ENCODE results near the gene STAP2.
"Not testable (repeated sequence)": the region's sequence is repeated elsewhere in the genome, so short reads cannot be mapped to it uniquely, and the experiment has no call there.

STAP2 gene

GRCh38 chr19:4297901-4298809 lies 40.5 kb downstream of the STAP2 start:
- DNase-seq = no peak

- DNase-seq = peak; percentile 56
Measured at GRCh38 chr19:4295972-4296771, 42.5 kb downstream of the STAP2 start.

- DNase-seq = no peak
Measured at GRCh38 chr19:4294389-4294788, 44.2 kb downstream of the STAP2 start.

GRCh38 chr19:4292515-4292914 lies 46.1 kb downstream of the STAP2 start:
- DNase-seq = no peak

GRCh38 chr19:4291184-4291732 lies 47.4 kb downstream of the STAP2 start:
- DNase-seq = no peak

GRCh38 chr19:4288091-4288777 lies 50.4 kb downstream of the STAP2 start:
- DNase-seq = no peak

GRCh38 chr19:4286141-4286540 lies 52.5 kb downstream of the STAP2 start:
- not testable (repeated sequence) for DNase-seq

- DNase-seq = no peak
Measured at GRCh38 chr19:4284974-4285373, 53.7 kb downstream of the STAP2 start.

GRCh38 chr19:4284176-4284958 lies 54.3 kb downstream of the STAP2 start:
- DNase-seq = peak; percentile 59

GRCh38 chr19:4279530-4280422 lies 58.9 kb downstream of the STAP2 start:
- no peak for DNase-seq

- no peak for DNase-seq
Measured at GRCh38 chr19:4279267-4279529, 59.4 kb downstream of the STAP2 start.

- peak; percentile 61 for DNase-seq
Measured at GRCh38 chr19:4278419-4279266, 60.0 kb downstream of the STAP2 start, which contains the start of gene SHD. SHD (plus strand) TSS chr19:4279266; CDS start chr19:4280064, 798 bp downstream.

GRCh38 chr19:4278010-4278409 lies 60.6 kb downstream of the STAP2 start:
- no peak for DNase-seq

- DNase-seq = no peak
Measured at GRCh38 chr19:4277191-4277696, 61.4 kb downstream of the STAP2 start.

GRCh38 chr19:4274321-4274686 lies 64.3 kb downstream of the STAP2 start:
- DNase-seq = not testable (repeated sequence)
